GM23338 (cell line): ENCODE data around the gene ADGB. TPM values are rescaled to one million over a fixed set of nuclear protein-coding genes. Genes with fewer than 3 reads are reported as not detected.
"Not testable (repeated sequence)": the region's sequence is repeated elsewhere in the genome, so short reads cannot be mapped to it uniquely, and the experiment has no call there.

Experiments used
- ATAC-seq: fragments of 200-7000 bp; cut with Tn5 transposase; 3 replicates; pipeline ENCODE4 v1.9.1; 2020
- DNase-seq: peaks from one replicate; pipeline ENCODE4 v3.0.0-alpha.2; 2015; ENCODE audit warnings: low spot score
- H2AFZ ChIP-seq: fragments of 200-600 bp; sonication (generic); 2 replicates; pipeline ENCODE4 v1.8.0; 2016; ENCODE audit warnings: antibody characterized with exemption, mild to moderate bottlenecking, moderate library complexity
- H3F3A ChIP-seq: fragments of 200-600 bp; sonication (generic); replicated peaks from 2 replicates; pipeline ENCODE4 v1.8.0; 2017; ENCODE audit warnings: antibody characterized with exemption, mixed run types, low read depth
- H3K27ac ChIP-seq: fragments of 200-600 bp; sonication (generic); 2 replicates; pipeline ENCODE4 v1.6.1; 2016; ENCODE audit warnings: low read depth
- H3K27me3 ChIP-seq: fragments of 200-600 bp; sonication (generic); 2 replicates; pipeline ENCODE4 v1.8.0; 2016; ENCODE audit warnings: mild to moderate bottlenecking, mixed run types, moderate library complexity; ENCODE audit not compliant: insufficient read depth
- H3K36me3 ChIP-seq: fragments of 200-600 bp; sonication (generic); 2 replicates; pipeline ENCODE4 v1.8.0; 2016; ENCODE audit warnings: mild to moderate bottlenecking; ENCODE audit not compliant: insufficient read depth
- H3K4me1 ChIP-seq: fragments of 200-600 bp; sonication (generic); 2 replicates; pipeline ENCODE4 v1.8.0; 2016; ENCODE audit warnings: mild to moderate bottlenecking, moderate library complexity; ENCODE audit not compliant: insufficient read depth
- H3K4me2 ChIP-seq: fragments of 200-600 bp; sonication (generic); 2 replicates; pipeline ENCODE4 v1.7.1; 2017; ENCODE audit warnings: mixed run types
- H3K4me3 ChIP-seq: fragments of 200-600 bp; sonication (generic); 2 replicates; pipeline ENCODE4 v1.6.1; 2016; ENCODE audit warnings: mixed run types
- H3K79me2 ChIP-seq: fragments of 200-600 bp; sonication (generic); replicated peaks from 2 replicates; pipeline ENCODE4 v1.8.0; 2017; ENCODE audit warnings: mild to moderate bottlenecking; ENCODE audit not compliant: insufficient read depth
- H3K9me2 ChIP-seq: fragments of 200-600 bp; sonication (generic); 2 replicates; pipeline ENCODE4 v1.8.0; 2017; ENCODE audit not compliant: insufficient read depth
- H4K20me1 ChIP-seq: fragments of 200-600 bp; sonication (generic); replicated peaks from 2 replicates; pipeline ENCODE4 v1.8.0; 2017; ENCODE audit warnings: mild to moderate bottlenecking; ENCODE audit not compliant: insufficient read depth
- H3K27ac Mint-ChIP-seq: 2 replicates; pipeline ENCODE4 v1.8.0; 2020; ENCODE audit warnings: inconsistent platforms, mild to moderate bottlenecking, moderate library complexity, mixed read lengths
- H3K27me3 Mint-ChIP-seq: 3 replicates; pipeline ENCODE4 v1.8.0; 2022; ENCODE audit warnings: low read depth, mild to moderate bottlenecking, moderate library complexity, mixed read lengths, inconsistent platforms; ENCODE audit not compliant: insufficient read depth, poor library complexity
- H3K36me3 Mint-ChIP-seq: 3 replicates; pipeline ENCODE4 v1.8.0; 2021; ENCODE audit warnings: low read depth, mild to moderate bottlenecking, inconsistent platforms, moderate library complexity, mixed read lengths
- H3K4me1 Mint-ChIP-seq: 3 replicates; pipeline ENCODE4 v1.8.0; 2020; ENCODE audit warnings: mild to moderate bottlenecking, inconsistent platforms, mixed read lengths
- H3K4me3 Mint-ChIP-seq: 3 replicates; pipeline ENCODE4 v1.8.0; 2021; ENCODE audit warnings: moderate library complexity, mild to moderate bottlenecking, inconsistent platforms, mixed read lengths
- H3K9me3 Mint-ChIP-seq: 3 replicates; pipeline ENCODE4 v1.8.0; 2020; ENCODE audit warnings: moderate library complexity, mild to moderate bottlenecking, inconsistent platforms, mixed read lengths
- CREB1 ChIP-seq: fragments of 250-450 bp; sonication (Bioruptor Pico); IDR thresholded peaks from 2 replicates; pipeline ENCODE4 v1.5.0; 2020; ENCODE audit warnings: low read depth, mild to moderate bottlenecking, moderate library complexity
- EZH2 ChIP-seq: fragments of 200-600 bp; sonication (generic); IDR thresholded peaks from one replicate; pipeline ENCODE4 v1.8.0; 2017; ENCODE audit warnings: antibody characterized with exemption, mild to moderate bottlenecking, low read depth; ENCODE audit not compliant: unreplicated experiment
- EZH2phosphoT487 ChIP-seq: fragments of 200-600 bp; sonication (generic); IDR thresholded peaks from one replicate; pipeline ENCODE4 v1.8.1; 2018; ENCODE audit warnings: antibody characterized with exemption; ENCODE audit not compliant: unreplicated experiment
- JUNB ChIP-seq: IDR thresholded peaks from one replicate; pipeline ENCODE4 v1.6.1; 2016; ENCODE audit warnings: antibody characterized with exemption; ENCODE audit not compliant: unreplicated experiment
- NANOG ChIP-seq: IDR thresholded peaks from 2 replicates; pipeline ENCODE4 v1.6.1; 2016; ENCODE audit warnings: antibody characterized with exemption, borderline replicate concordance
- POLR2AphosphoS5 ChIP-seq: IDR thresholded peaks from 2 replicates; pipeline ENCODE4 v1.6.1; 2016; ENCODE audit warnings: antibody characterized with exemption, low read depth
- ZNF114 ChIP-seq: fragments of 250-450 bp; sonication (Bioruptor Pico); IDR thresholded peaks from 2 replicates; pipeline ENCODE4 v1.5.0; 2020; ENCODE audit warnings: mild to moderate bottlenecking, moderate library complexity
- ZNF331 ChIP-seq: fragments of 250-450 bp; sonication (Bioruptor Pico); IDR thresholded peaks from 2 replicates; pipeline ENCODE4 v1.5.0; 2020; ENCODE audit warnings: low read depth, mild to moderate bottlenecking, moderate library complexity
- polyA plus RNA-seq: library from polyadenylated mRNA; unstranded; fragments of >200 nt; fragmentation: Nextera tagmentation; extraction: Ambion mirVana; gene quantifications from 2 replicates; pipeline ENCODE4 v1.2.1, GENCODE V29; 2016
- total RNA-seq: library from RNA; depleted of rRNA; stranded (reverse); fragments of >200 nt; shearing (Covaris generic); gene quantifications from 2 replicates; pipeline ENCODE4 v1.2.3, GENCODE V29; 2014
- TF ChIP-seq, protein P1 (sequence below): IDR thresholded peaks from 2 replicates; pipeline ENCODE4 v1.6.1; 2016; ENCODE audit warnings: antibody characterized with exemption
- TF ChIP-seq, protein P2 (sequence below), 2 experiments: fragments of 200-600 bp in 1 of 2; sonication (generic) in 1 of 2; conservative IDR thresholded peaks; 2 replicates each; pipeline versions ENCODE4 v1.5.1 to v1.6.1; 2016 to 2017; ENCODE audit warnings: antibody characterized with exemption in 2 of 2, low read depth in 2 of 2, mild to moderate bottlenecking in 2 of 2, moderate library complexity in 1 of 2

The ADGB gene
- total and polyA plus RNA-seq, 2 experiments from 2014 or later = not detected

DNA sequence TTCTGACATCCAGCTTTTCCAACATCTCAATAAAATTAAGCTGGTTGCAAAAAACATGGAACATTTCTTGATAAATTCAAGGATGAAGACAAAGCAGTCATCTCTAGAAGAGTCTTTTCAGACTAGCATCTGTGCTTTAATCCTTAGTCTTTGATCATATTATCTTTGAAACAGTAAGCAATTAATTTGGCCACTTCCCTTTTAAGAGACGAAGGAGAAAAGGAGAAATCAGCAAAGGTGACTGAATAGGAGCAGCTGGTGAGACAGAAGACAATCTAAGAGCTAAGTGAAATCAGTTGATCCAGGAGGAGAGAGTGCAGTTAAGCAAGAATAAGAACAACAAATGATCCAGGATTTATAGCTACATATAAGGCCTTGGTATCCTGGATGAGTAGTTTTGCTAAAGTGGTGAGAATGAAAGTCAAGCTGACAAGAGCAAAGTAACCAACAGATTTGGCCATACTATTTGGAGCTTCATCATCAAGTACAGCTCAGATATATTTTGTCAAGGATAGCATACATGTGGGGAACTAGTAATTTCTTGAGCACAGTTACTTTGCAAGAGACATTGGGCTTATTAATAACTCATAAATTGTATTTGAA lies 215.5 kb downstream of the ADGB start:
- Mint-ChIP-seq H3K27me3 (no peaks in the 10 kb centered on the region), H3K27ac (no peak overlapping the region), H3K9me3 (no peaks in the 10 kb centered on the region), H3K4me3 (no peak overlapping the region), H3K4me1 (no peaks in the 10 kb centered on the region; the same call in 2 of the 3 replicates), H3K36me3 (no peaks in the 10 kb centered on the region)
- Histone ChIP-seq H3K36me3 (no peaks in the 10 kb centered on the region), H3K4me1 (no peaks in the 10 kb centered on the region), H3K79me2 (no peaks in the 10 kb centered on the region), H2AFZ (no peak overlapping the region), H4K20me1 (no peaks in the 10 kb centered on the region), H3K27ac (no peak overlapping the region), H3F3A (no peaks in the 10 kb centered on the region), H3K4me2 (no peak overlapping the region), H3K27me3 (no peaks in the 10 kb centered on the region), H3K9me2 (no peaks in the 10 kb centered on the region), H3K4me3 (no peak overlapping the region)
- no peak for TF ChIP-seq POLR2AphosphoS5
- TF ChIP-seq EZH2phosphoT487 = no peak
- no peak for TF ChIP-seq ZNF114 (CRISPR knock-in tag)
- no peak for TF ChIP-seq EZH2
- no peak for TF ChIP-seq CREB1
- TF ChIP-seq, protein P1, sequence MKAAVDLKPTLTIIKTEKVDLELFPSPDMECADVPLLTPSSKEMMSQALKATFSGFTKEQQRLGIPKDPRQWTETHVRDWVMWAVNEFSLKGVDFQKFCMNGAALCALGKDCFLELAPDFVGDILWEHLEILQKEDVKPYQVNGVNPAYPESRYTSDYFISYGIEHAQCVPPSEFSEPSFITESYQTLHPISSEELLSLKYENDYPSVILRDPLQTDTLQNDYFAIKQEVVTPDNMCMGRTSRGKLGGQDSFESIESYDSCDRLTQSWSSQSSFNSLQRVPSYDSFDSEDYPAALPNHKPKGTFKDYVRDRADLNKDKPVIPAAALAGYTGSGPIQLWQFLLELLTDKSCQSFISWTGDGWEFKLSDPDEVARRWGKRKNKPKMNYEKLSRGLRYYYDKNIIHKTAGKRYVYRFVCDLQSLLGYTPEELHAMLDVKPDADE = no peak
- DNase-seq (no peak), ATAC-seq (no peak)

DNA sequence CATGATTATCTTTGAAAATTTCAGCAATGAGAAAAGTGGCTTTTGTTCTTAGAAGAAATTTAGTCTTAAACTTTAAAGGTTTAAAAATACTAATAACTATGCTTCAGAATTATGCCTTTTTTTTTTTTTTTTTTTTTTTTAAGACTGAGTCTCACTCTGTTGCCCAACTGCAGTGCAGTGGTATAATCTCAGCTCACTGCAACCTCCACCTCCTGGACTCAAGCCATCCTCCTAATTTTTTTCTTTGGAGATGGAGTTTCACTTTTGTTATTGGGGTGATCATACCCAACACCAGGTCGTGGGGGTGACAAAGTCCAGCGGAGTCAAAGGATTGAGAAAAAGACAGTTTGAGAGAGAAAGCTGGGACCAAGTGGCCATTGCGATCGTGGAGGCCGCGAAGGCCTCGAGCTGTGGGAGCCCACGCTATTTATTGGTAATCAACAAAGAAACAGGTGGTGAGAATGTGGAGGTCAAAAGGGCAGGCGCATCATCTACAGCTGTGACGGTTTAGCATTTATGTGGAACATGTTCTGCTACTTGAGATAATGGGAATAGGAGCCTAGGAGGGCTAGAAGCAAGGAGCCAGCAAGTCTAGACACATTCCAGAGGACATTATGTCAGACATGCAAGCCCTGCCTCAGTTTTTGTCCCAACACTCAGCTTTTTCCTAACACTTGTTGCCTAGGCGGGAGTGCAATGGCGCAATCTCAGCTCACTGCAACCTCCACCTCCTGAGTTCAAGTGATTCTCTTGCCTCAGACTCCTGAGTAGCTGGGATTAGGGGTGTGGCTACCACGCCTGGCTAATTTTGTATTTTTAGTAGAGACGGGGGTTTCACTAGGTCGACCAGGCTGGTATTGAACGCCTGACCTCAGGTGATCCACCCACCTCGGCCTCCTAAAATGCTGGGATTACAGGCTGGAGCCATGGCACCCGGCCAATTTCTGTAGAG lies 217.0 kb downstream of the ADGB start:
- H3K4me3 ChIP-seq, H3K27me3 Mint-ChIP-seq, H4K20me1 ChIP-seq, H3K36me3 ChIP-seq, H3K79me2 ChIP-seq, H3K27ac Mint-ChIP-seq, H3F3A ChIP-seq, DNase-seq, H3K27me3 ChIP-seq, H2AFZ ChIP-seq, H3K27ac ChIP-seq, H3K36me3 Mint-ChIP-seq, ATAC-seq, H3K4me1 ChIP-seq, H3K9me2 ChIP-seq, H3K4me2 ChIP-seq, H3K4me1 Mint-ChIP-seq, H3K9me3 Mint-ChIP-seq, H3K4me3 Mint-ChIP-seq: not testable (repeated sequence)

DNA sequence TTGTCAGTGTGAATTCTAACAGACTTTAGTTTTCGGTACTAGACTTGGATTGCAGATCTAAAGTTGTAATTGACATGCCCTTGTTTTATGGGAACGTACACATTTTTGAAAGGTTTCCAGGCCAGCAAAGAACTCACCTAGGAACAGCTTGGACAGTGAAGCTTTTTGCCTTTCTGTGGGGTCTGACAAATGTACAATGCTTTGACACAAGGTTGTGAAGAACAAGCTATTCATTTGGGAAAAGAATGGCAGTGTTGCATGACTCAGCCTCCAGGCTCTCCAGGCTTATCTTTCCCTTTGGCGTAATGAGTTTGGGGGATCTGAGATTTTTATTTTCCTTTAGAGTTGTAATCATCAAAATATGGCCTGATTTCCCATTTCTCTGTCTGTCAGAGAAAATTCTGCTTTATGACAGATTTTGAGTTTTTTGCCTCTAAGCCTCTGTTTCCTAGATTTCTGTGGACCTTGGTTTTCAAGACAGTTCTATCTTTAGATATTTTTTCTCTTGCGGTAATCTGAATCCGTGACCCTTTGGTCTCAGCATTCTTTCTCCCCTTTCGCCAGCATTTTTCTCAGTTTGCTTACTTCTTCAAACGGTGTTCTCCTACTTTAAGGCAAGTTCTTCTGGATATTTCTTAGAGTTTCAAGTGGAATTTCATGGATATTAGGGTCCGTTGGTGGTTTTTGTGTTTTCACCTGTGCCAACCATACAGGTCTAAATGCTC lies 221.0 kb downstream of the ADGB start:
- H3K4me3 ChIP-seq = no peak overlapping the region
- Mint-ChIP-seq H3K36me3 (no peaks in the 10 kb centered on the region), H3K9me3 (peaks cover 8% of the 10 kb centered on the region; the same call in 2 of the 3 replicates), H3K4me3 (no peak overlapping the region), H3K27ac (no peak overlapping the region; the same call in 1 of the 2 replicates), H3K27me3 (no peaks in the 10 kb centered on the region), H3K4me1 (no peaks in the 10 kb centered on the region; the same call in 2 of the 3 replicates)
- H3F3A ChIP-seq = no peaks in the 10 kb centered on the region
- ATAC-seq (no peak), DNase-seq (no peak)
- peaks cover under 1% of the 10 kb centered on the region; the same call in 1 of the 2 replicates for H3K4me1 ChIP-seq
- H3K9me2 ChIP-seq = no peaks in the 10 kb centered on the region
- H3K27ac ChIP-seq = no peak overlapping the region
- no peak overlapping the region for H3K4me2 ChIP-seq
- no peaks in the 10 kb centered on the region for H3K79me2 ChIP-seq
- no peaks in the 10 kb centered on the region for H4K20me1 ChIP-seq
- H3K27me3 ChIP-seq = no peaks in the 10 kb centered on the region
- H2AFZ ChIP-seq = peak overlapping the region; percentile 81; the same call in 1 of the 2 replicates
- no peaks in the 10 kb centered on the region for H3K36me3 ChIP-seq
- TF ChIP-seq EZH2 = no peak
- no peak for TF ChIP-seq NANOG
- TF ChIP-seq EZH2phosphoT487 = no peak
- TF ChIP-seq JUNB = no peak
- no peak for TF ChIP-seq ZNF331 (CRISPR knock-in tag)
- no peak for TF ChIP-seq CREB1
- no peak for TF ChIP-seq ZNF114 (CRISPR knock-in tag)
- TF ChIP-seq, protein P1 = no peak
- TF ChIP-seq, protein P2, sequence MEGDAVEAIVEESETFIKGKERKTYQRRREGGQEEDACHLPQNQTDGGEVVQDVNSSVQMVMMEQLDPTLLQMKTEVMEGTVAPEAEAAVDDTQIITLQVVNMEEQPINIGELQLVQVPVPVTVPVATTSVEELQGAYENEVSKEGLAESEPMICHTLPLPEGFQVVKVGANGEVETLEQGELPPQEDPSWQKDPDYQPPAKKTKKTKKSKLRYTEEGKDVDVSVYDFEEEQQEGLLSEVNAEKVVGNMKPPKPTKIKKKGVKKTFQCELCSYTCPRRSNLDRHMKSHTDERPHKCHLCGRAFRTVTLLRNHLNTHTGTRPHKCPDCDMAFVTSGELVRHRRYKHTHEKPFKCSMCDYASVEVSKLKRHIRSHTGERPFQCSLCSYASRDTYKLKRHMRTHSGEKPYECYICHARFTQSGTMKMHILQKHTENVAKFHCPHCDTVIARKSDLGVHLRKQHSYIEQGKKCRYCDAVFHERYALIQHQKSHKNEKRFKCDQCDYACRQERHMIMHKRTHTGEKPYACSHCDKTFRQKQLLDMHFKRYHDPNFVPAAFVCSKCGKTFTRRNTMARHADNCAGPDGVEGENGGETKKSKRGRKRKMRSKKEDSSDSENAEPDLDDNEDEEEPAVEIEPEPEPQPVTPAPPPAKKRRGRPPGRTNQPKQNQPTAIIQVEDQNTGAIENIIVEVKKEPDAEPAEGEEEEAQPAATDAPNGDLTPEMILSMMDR (conservative IDR thresholded peaks at IDR 0.05; ENCODE audit: low read depth in 2 of 2) = no peak
